WTC11 (cell line): ENCODE measurements around the gene CFAP99.

ENCODE experiments used
- TF ChIP-seq, protein P1 (sequence below): fragments of 200-600 bp; IDR thresholded peaks from 2 replicates; pipeline ENCODE4 v1.8.0; 2022; ENCODE audit warnings: antibody characterized with exemption
- TF ChIP-seq, protein P2 (sequence below): sonication (generic); formaldehyde crosslinking; IDR thresholded peaks from 2 replicates; pipeline ENCODE4 v1.8.0; 2022; ENCODE audit warnings: mild to moderate bottlenecking, missing genetic modification reagents

DNA sequence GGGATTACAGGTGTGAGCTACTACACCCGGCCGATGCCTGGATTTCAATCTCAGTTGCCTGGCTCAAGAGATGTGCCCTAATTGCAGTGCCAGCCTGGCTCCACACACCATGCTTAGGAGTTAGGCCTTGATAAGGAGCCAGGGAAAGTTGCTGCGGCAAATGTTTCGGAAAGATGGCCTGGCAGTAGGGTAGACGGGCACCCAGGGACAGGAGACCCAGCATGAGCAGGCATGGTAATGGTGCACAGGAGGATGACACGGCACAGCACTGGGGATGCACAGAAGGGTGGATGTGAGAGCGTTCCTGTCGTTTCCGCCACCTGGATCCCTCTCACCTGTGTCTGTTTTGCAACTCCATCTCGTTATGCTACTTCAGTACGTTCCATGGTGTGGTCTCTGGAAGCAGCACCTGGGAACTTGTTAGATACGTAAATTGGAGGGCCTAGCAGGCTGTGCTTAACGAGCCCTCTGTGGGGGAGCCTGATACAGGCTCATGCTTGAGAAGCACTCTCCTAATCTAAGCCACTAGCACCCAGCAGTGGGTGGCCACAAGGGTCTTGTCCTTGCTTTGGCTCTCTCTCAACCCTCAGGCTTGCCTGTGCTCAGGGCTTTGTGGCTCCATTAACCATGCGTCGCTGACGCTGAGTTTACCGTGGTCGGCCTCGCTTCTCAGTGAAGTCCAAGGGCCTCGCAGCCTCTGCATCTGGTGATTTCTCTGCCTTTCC lies 70.5 kb downstream of the CFAP99 start:
- TF ChIP-seq, protein P1, sequence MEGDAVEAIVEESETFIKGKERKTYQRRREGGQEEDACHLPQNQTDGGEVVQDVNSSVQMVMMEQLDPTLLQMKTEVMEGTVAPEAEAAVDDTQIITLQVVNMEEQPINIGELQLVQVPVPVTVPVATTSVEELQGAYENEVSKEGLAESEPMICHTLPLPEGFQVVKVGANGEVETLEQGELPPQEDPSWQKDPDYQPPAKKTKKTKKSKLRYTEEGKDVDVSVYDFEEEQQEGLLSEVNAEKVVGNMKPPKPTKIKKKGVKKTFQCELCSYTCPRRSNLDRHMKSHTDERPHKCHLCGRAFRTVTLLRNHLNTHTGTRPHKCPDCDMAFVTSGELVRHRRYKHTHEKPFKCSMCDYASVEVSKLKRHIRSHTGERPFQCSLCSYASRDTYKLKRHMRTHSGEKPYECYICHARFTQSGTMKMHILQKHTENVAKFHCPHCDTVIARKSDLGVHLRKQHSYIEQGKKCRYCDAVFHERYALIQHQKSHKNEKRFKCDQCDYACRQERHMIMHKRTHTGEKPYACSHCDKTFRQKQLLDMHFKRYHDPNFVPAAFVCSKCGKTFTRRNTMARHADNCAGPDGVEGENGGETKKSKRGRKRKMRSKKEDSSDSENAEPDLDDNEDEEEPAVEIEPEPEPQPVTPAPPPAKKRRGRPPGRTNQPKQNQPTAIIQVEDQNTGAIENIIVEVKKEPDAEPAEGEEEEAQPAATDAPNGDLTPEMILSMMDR: no peak
- TF ChIP-seq, protein P2, sequence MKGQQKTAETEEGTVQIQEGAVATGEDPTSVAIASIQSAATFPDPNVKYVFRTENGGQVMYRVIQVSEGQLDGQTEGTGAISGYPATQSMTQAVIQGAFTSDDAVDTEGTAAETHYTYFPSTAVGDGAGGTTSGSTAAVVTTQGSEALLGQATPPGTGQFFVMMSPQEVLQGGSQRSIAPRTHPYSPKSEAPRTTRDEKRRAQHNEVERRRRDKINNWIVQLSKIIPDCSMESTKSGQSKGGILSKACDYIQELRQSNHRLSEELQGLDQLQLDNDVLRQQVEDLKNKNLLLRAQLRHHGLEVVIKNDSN: no peak
